Endothelial cell of umbilical vein (primary cell): ENCODE data around the gene TXNRD2.

Experiments used
- EZH2 ChIP-seq: IDR thresholded peaks from 2 replicates; pipeline ENCODE4 v1.6.1; 2012; ENCODE audit warnings: borderline replicate concordance, low read depth, mild to moderate bottlenecking, moderate library complexity, low read length, inconsistent platforms; ENCODE audit not compliant: severe bottlenecking
- JUN ChIP-seq: IDR thresholded peaks from 2 replicates; pipeline ENCODE4 v1.6.1; 2011; ENCODE audit warnings: borderline replicate concordance, low read depth; ENCODE audit not compliant: insufficient read length, insufficient read depth
- POLR2A ChIP-seq: IDR thresholded peaks from 2 replicates; pipeline ENCODE4 v1.6.1; 2012; ENCODE audit warnings: low read depth, mild to moderate bottlenecking, control low read depth, low read length
- POLR2AphosphoS5 ChIP-seq: IDR thresholded peaks from 2 replicates; pipeline ENCODE4 v1.6.1; 2012; ENCODE audit warnings: low read depth, mild to moderate bottlenecking, control low read depth, low read length, moderate library complexity; ENCODE audit not compliant: insufficient read depth
- TF ChIP-seq, protein P1 (sequence below), 2 donors: IDR thresholded peaks; 1 replicate in 1 of 2; 2 replicates in 1 of 2; pipeline ENCODE4 v1.5.1; 2011; ENCODE audit warnings: low read length in 2 of 2, mild to moderate bottlenecking in 2 of 2, moderate library complexity in 2 of 2, control low read depth in 1 of 2, inconsistent platforms in 1 of 2, low read depth in 1 of 2; ENCODE audit not compliant: insufficient read depth in 1 of 2; ENCODE audit errors: extremely low read depth in 1 of 2

DNA sequence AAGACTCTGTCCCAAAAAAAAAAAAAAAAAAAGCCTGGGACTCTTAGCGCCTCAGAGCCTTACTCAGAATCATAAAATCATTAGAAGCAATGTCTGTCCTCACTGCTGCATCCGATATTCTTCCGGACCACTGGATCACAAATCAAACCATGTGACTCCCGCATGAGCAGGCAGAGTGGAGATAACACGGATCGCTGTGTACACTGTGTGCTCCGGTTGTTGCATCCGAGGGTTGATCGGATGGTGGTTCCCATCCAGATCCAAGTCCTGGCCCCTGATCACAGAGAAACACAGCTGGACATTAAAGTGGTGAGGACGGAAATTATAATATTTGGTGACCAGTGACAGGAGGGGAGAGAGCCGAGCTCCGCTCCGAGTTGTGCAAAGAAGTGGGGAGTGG is 9.7 kb upstream of the TXNRD2 start:
- TF ChIP-seq, protein P1, sequence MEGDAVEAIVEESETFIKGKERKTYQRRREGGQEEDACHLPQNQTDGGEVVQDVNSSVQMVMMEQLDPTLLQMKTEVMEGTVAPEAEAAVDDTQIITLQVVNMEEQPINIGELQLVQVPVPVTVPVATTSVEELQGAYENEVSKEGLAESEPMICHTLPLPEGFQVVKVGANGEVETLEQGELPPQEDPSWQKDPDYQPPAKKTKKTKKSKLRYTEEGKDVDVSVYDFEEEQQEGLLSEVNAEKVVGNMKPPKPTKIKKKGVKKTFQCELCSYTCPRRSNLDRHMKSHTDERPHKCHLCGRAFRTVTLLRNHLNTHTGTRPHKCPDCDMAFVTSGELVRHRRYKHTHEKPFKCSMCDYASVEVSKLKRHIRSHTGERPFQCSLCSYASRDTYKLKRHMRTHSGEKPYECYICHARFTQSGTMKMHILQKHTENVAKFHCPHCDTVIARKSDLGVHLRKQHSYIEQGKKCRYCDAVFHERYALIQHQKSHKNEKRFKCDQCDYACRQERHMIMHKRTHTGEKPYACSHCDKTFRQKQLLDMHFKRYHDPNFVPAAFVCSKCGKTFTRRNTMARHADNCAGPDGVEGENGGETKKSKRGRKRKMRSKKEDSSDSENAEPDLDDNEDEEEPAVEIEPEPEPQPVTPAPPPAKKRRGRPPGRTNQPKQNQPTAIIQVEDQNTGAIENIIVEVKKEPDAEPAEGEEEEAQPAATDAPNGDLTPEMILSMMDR (IDR thresholded peaks at IDR 0.05; ENCODE audit: extremely low read depth in 1 of 2, insufficient read depth in 1 of 2, low read depth in 1 of 2, low read length in 2 of 2) = no peak
- TF ChIP-seq EZH2 = no peak
- no peak for TF ChIP-seq POLR2A
- no peak for TF ChIP-seq POLR2AphosphoS5
- TF ChIP-seq JUN = no peak
